Measurements from ENCODE around the gene COL5A3.
"Not testable (repeated sequence)": the region's sequence is repeated elsewhere in the genome, so short reads cannot be mapped to it uniquely, and the experiment has no call there.

COL5A3 gene

DNA sequence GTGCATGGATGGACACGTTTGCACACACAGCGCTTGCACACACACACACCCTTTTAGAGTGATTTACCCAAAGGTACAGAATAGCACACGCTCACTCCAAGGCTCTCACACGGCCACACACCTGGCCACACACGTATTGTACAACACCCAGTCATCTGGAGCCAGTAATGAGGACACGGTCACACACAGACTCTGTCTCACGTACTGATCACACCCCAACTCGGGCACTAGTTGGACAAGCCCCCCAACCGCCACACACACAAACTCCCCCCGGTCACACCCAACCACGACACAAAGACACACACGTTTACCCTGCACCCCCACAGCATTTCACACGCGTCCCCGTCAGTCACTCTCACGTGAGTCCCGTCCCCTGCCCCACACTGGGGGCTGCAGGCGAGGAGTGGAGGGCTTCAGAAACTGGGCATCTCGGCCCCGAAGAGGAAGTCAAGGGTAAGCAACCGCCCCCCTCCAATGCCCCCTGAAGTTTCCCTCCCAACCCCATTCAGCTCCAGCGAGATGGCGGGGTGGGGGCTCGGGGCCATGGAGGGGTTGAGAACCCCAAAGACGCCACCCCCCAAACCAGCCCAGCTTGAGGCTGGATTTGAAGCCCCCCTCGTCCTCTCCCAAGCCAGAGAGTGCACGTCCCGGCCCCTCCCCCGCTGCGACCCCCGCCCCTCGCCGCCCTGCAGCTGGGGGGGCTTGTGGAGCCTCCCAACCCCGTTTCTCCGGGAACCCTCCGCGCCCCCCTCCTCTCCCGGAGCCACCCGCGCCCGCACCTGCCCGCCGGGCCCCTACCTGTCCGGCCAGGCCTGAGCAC, 74.6 kb downstream of the COL5A3 start:
- DNase-seq: no peak

- no peak for DNase-seq
Measured at GRCh38 chr19:9934132-9934950, 76.0 kb downstream of the COL5A3 start.

DNA sequence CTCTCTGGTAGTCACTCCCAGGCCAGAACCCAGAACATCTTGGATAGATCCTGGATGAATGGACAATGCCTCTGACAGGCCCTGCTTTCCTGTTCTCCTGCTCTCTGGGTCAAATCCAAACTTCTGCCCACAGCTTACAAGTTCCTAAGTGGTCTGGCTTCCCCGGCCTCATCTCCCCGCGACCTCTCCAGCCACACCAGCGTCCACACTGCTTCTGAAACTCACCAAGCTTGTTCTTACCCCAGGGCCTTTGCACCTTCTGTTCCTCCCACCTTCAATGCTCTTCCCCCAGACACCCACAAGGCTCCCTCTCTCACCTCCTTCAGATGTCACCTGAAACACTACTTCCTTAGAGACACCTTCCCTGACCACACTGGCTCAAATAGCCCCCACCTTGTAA, 77.5 kb downstream of the COL5A3 start:
- DNase-seq: no peak

DNA sequence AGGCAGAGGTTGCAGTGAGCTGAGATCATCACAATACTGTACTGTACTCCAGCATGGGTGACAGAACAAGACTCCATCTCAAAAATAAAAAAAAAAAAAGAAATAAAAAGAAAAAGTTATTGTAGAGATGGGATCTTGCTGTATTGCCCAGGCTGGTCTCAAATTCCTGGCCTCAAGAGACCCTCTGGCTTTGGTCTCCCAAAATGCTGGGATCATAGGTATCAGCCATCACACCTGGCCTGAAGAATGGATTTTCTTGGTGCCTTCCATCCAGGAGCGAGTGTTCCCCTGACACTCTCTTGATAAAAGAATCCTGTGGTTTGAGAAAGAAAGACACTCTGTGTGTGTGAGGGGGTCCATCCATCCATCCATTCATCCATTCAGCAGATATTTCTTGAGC, 78.7 kb downstream of the COL5A3 start:
- DNase-seq: no peak

DNA sequence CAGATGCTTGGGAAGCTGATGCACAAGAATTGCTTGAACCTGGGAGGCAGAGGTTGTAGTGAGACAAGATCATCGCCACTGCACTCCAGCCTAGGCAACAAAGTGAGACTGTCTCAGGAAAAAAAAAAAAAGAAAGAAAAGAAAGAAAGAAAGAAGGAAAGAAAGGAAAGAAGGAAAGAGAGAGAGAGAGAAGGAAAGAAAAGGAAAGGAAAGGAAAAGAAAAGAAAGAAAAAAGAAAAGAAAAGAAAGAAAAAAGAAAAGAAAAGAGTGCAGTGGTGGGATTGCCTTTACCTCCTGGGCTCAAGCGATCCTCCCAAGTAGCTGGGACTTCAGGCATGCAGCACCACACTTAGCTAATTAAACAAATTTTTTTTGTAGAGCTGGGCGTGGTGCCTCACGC, 86.9 kb downstream of the COL5A3 start:
- DNase-seq: no peak

DNA sequence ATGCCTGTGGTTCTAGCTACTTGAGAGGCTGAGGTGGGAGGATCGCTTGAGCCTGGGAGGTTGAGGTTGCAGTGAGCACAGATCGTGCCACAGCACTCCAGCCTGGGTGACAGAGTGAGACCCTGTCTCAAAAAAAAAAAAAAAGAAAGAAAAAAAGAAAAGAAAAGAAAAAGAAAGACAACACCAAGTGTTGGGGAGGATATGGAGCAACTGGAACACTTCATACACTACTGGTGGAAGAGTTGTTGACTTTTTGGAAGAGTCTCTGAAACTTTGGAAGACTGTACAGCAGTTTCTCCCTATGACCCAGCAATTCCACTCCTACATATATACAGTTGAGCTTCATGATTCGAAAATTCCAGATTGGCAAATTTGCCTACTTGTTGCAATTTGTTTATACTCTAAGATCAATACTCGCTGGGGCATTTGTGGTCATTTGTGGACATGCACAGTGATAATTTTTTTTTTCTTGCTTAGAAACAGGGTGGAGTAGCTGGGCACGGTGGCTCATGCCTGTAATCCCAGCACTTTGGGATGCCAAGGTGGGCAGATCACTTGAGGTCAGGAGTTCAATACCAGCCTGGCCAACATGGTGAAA, 87.4 kb downstream of the COL5A3 start:
- not testable (repeated sequence) for DNase-seq

GRCh38 chr19:9917321-9917720, 93.0 kb downstream of the COL5A3 start:
- DNase-seq: peak; percentile 31

- DNase-seq: no peak
Measured at GRCh38 chr19:9916719-9917118, 93.6 kb downstream of the COL5A3 start.

DNA sequence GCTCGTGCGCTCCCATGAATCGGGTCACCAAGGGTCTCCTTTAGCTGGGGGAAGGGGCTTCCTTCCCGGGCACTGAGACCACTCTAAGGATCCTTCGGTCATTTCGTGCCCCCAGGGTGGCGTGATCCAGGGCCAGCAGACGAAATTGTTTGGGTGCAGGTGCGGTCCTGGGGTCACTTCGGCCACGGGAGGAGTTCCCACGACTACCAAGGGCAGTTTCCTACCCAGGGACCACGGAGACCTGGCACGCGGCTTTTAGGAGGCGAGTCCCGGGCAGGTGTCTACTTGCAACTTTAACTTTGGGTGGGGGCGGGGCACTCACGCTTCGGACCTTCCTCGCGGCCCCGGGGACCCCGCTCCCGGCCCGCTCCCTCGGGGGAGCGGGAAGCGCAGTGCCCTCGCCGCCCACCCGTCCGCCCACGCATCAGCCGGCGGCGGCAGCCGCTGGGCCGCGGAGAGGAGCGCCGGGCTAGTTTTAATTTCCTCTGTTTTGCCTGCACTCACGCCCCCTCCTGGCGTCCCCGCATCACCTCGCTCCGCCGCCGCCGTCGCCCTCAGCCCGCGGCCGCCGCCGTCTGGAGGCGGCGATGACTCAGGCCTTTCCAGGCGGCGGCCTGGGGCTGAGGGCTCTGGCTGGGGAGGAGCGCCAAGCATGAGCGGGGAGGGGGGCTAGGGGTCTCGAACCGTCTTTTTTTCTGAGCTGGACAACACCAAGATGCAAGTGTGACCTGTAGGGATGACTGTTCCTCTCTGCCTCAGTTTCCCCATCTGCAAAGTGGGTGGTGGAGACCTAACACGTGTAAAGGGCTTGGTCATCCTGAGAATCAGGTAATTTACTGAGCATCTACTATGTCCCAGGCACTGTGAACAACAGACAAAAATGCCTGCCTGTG, 95.7 kb downstream of the COL5A3 start:
- DNase-seq: peak; percentile 25

DNA sequence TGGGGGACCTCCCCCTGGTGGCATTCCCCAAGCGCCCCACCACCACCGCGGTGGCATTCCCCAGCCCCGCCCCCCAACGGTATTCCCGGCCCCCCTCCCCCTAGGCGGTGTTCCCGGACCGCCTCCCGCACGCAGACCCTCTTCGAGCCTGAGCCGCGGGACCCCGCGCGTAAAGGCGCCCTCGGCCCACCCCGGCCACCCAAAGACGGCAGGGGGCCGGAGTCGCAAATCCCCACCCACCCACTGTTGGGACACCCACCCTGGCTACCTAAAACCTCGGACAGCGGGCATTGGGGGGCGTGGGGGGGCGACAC, 96.3 kb downstream of the COL5A3 start:
- DNase-seq: no peak

DNA sequence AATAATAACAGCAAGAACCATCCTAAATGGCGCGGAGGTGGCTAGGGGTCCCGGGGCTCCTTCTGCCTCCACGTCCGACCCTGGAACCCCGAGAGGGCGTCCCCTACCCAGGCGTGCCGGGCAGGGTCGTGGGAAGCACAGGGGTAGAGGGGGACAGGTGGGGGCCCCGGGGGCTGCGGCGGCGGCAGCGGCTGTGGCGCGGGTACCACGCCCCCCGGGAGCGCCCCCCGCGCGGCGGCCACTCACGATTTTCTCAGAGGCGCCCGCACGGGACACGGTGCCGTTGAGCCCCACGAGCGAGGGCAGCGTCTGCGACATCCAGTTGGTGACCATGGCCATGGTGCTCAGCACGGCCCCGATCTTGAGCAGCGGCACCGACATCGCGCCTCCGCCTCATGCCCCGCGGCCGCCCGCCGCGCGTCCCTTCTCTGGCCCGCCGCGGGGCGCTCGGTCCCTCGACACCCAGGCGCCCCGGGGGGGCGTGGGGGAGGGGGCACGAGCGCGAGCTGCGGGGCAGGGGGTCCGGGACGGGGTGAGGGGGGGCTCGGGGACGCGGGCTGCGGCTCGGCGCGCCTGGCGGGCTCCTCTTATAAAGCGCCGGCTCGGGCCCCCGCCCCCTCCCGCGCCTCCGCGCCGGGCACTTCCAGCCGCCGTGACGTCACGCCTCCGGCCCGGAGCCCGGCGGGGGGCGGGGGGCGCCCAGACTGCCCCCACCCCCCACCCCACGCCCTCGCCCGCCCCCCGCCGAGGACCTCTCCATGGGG, 96.9 kb downstream of the COL5A3 start:
- no peak for DNase-seq

DNA sequence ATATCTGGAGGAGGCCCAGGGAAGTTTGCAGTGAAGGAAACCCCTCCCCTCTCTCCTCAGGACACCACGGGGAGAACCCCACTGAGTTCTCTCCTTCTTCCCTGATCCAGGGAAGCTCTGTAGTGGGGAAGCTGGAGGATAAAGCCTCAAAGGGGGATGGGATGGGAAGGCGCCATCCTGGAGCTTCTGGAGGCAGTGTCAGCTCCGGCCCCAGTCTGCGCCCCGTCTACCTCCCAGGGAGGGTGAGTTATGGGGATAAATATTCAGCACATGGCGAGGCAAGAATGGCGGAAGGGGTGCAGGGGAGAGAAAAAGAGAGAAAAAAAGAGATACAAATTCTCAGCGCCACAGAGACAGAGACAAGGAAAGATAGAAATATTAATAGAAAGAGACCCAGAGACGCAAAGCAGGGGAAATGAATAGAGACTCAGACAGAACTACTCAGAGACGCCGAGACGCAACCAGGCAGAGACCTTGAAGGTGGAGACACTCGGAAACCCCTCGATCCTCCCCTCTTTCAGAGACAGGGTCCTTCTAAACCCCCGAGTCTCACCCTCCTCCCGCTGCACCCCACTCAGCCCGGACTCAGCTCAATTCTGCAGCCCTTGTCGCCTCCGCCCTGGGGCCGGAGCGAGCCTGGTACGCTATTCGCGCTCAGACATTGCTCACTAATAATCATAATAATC, 97.6 kb downstream of the COL5A3 start:
- no peak for DNase-seq

DNA sequence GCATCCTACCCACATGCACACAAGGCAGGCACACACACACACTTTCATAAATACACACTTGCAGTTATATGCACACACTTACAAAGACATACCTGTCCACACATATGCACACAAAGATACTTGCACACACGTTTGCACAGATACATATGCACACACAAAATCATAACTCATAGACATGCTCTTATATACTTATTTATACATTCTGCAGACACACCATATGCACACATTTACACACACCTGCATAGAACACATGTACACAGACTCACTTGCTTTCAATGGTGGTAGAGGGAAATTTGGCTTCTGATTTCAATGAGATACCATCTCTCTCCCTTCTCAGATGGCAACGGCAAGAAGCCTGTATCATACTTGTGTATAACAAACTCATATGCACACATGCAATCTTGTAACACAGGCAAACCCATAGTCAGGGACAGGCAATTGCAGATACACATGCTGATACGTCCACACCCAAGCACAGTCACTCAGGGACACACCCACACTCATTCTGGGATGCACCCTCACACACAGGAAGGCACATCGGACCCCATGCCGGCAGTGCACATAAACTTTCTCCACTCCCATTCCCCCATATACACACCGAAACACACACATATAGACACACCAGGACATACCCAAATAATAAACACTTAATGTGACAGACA, 98.6 kb downstream of the COL5A3 start:
- DNase-seq: no peak

DNA sequence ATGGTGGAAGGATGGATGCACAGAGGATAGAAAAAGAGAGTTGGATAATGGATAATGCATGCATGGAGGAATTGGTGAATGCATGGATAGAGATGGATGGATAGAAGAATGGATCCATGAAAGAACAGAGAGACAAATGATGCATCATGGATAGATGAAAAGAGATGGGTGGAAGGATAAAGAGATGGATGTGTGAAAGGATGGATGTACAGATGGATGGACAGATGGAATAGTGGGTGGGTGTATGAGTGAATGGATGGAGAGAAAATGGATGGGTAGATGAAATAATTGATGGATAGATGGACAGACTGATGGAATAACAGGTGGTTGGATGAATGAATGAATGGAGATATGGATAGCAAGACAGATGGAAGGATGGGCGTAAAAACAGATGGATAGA, 99.7 kb downstream of the COL5A3 start:
- DNase-seq: no peak

All from NCI-H2029 (cell line).